Heart right ventricle (tissue), 16 donors: ENCODE results near the gene CNTN5. TPM values are rescaled to one million over a fixed set of nuclear protein-coding genes. Genes with fewer than 3 reads are reported as not detected.

Source experiments
- ATAC-seq, 8 donors: fragments of 200-7000 bp; cut with Tn5 transposase; one replicate each; pipeline ENCODE4 v1.9.1; 2020; ENCODE audit warnings: mild to moderate bottlenecking in 8 of 8, moderate library complexity in 8 of 8, moderate number of reproducible peaks in 1 of 8
- DNase-seq, 2 donors: peaks; one replicate each; pipeline ENCODE4 v3.0.0-alpha.2; 2020
- H3K27ac ChIP-seq, 10 donors: fragments of 200-600 bp; sonication (generic) in 2 of 10; one replicate each; pipeline versions ENCODE4 v1.5.0 to v1.8.0; 2020 to 2022; ENCODE audit warnings: mild to moderate bottlenecking in 3 of 10
- H3K27me3 ChIP-seq, 7 donors: fragments of 200-600 bp; one replicate each; pipeline ENCODE4 v1.8.0; 2021 to 2022; ENCODE audit warnings: mild to moderate bottlenecking in 2 of 7
- H3K36me3 ChIP-seq, 9 donors: fragments of 200-600 bp; sonication (generic) in 1 of 9; one replicate each; pipeline versions ENCODE4 v1.5.0 to v1.8.0; 2020 to 2022; ENCODE audit warnings: mild to moderate bottlenecking in 2 of 9
- H3K4me1 ChIP-seq, 9 donors: fragments of 200-600 bp; sonication (generic) in 1 of 9; one replicate each; pipeline versions ENCODE4 v1.5.0 to v1.8.0; 2020 to 2022; ENCODE audit warnings: mild to moderate bottlenecking in 4 of 9
- H3K4me3 ChIP-seq, 10 donors: fragments of 200-600 bp; sonication (generic) in 2 of 10; one replicate each; pipeline versions ENCODE4 v1.5.0 to v1.8.0; 2020 to 2022; ENCODE audit warnings: mild to moderate bottlenecking in 7 of 10, moderate library complexity in 2 of 10
- H3K9me3 ChIP-seq, 11 donors: fragments of 200-600 bp in 10 of 11; sonication (generic) in 2 of 11; one replicate each; pipeline versions ENCODE4 v1.5.0 to v1.8.0; 2013 to 2022; ENCODE audit warnings: mild to moderate bottlenecking in 2 of 11, control low read depth in 1 of 11, moderate library complexity in 1 of 11
- WGBS, 2 donors: extraction: QIAGEN DNeasy Blood & Tissue Kit; methylation state at CpG; one replicate each; pipeline ENCODE4 v1.1.7; 2013; ENCODE audit warnings: inconsistent platforms in 1 of 2; 5-methylcytosine and 5-hydroxymethylcytosine counted together
- intact Hi-C, 10 donors: fragments of 100-400 bp; cut with DNase I; formaldehyde crosslinking; loops; one replicate each; pipeline versions ENCODE4 v1.11.1 to v1.14.2; 2022
- polyA plus RNA-seq, 2 donors: library from polyadenylated mRNA; stranded (reverse); fragments of 200-250 nt; gene quantifications; one replicate each; pipeline ENCODE4 v1.2.3, GENCODE V29; 2013
- total RNA-seq, 10 donors: library from RNA; stranded (reverse); fragmentation: NEBNext Ultra II Directional in 3 of 10; extraction: Animal tissue kit (Norgen Biotek cat#: 25700) in 3 of 10; gene quantifications; one replicate each; pipeline versions ENCODE4 v1.2.1 to v1.2.4, GENCODE V29; 2021 to 2023
- TF ChIP-seq, protein P1 (sequence below), 9 donors: fragments of 200-600 bp; sonication (generic) in 2 of 9; IDR thresholded peaks; one replicate each; pipeline versions ENCODE4 v1.5.0 to v1.8.0; 2021 to 2022; ENCODE audit warnings: antibody characterized with exemption in 9 of 9, mild to moderate bottlenecking in 5 of 9, moderate library complexity in 1 of 9
- donor health status: Arrhythmogenic right ventricular cardiomyopathy.
- donor health status: ischemic (EF 13 %, LVEDD 7.1; RV severe dilation, severe dysfunction).
- donor health status: healthy with polysubstance abuse.
- donor health status: DM: no; HTN: yes; CAD: no.
- donor health status: DM: no; HTN: no; CAD: no.
- donor health status: ischemic (EF 25% LVEDD 6.9; RV normal size, moderate dysfunction).
- donor health status: ischemic (EF 25% LVEDD 5.7; RV mildly dilated, moderate dysfunction).
- donor health status: healthy.
- donor health status: DM: yes; HTN: yes; CAD: no.
- donor health status: Ischemic cardiomyopathy.
- donor health status: ischemic (EF 35%, LVEDD 5.7; RV mildly dilated, moderate dysfunction).
- donor health status: nonischemic (EF 11% LVEDD 7.7; RV severe dilation, severe dysfunction).
- donor health status: DM: yes; HTN: yes; CAD: no.
- donor health status: PGD.
- donor health status: ischemic (EF 29% LVEDD 5.4; RV normal size, mild dysfunction).
- donor health status: nonischemic (EF 23%, LVEDD 6.1; RV moderate dilation, normal function).

Gene CNTN5
- total and polyA plus RNA-seq, 12 donors: 0.05 to 0.35 (median 0.17) TPM; not detected in 6

DNA sequence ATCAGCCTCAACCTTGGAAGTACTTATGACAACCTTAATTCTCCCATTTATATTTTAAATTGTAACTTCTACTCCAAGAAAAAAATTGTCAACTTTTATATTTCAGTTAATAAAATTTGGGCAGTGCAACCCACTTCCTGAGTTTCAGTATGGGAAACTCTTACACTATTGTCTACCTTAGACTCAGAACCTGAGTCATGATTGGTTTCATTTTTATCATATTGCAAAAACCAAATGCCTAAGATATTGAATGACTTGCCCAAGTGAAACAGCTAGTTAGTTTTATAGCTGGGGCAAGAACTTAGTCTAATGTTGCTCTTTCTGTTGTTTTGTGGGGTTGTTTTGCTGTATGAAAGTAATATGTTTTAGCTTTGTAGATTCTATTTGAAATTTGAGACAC is 1332.3 kb downstream of the CNTN5 start:
- Histone ChIP-seq H3K4me3 (no peak overlapping the region), H3K27ac (no peak overlapping the region), H3K27me3 (no peaks in the 10 kb centered on the region), H3K9me3 (no peaks in the 10 kb centered on the region), H3K36me3 (no peaks in the 10 kb centered on the region), H3K4me1 (no peaks in the 10 kb centered on the region)
- DNase-seq (no peak), ATAC-seq (no peak)
- TF ChIP-seq, protein P1, sequence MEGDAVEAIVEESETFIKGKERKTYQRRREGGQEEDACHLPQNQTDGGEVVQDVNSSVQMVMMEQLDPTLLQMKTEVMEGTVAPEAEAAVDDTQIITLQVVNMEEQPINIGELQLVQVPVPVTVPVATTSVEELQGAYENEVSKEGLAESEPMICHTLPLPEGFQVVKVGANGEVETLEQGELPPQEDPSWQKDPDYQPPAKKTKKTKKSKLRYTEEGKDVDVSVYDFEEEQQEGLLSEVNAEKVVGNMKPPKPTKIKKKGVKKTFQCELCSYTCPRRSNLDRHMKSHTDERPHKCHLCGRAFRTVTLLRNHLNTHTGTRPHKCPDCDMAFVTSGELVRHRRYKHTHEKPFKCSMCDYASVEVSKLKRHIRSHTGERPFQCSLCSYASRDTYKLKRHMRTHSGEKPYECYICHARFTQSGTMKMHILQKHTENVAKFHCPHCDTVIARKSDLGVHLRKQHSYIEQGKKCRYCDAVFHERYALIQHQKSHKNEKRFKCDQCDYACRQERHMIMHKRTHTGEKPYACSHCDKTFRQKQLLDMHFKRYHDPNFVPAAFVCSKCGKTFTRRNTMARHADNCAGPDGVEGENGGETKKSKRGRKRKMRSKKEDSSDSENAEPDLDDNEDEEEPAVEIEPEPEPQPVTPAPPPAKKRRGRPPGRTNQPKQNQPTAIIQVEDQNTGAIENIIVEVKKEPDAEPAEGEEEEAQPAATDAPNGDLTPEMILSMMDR (IDR thresholded peaks at IDR 0.05): no peak
- intact Hi-C loops: no loop called here

DNA sequence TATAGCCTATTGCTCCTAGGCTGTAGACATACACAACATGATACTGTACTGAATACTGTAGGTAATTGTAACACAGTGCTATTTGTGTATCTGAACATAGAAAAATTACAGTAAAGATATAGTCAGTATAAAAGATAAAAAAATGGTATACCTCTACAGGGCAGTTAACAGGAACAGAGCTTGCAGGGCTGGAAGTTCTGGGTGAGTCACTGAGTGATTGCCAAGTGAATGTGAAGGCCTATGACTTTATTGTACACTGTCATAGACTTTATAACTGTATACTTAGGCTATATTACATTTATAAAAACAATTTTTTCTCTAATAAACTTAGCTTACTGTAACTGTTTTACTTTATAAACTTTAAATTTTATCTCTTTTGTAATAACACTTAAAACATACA is 1334.0 kb downstream of the CNTN5 start:
- H3K9me3 ChIP-seq: no peaks in the 10 kb centered on the region
- TF ChIP-seq, protein P1 (IDR thresholded peaks at IDR 0.05): no peak
- ATAC-seq: no peak
- H3K4me1 ChIP-seq: no peaks in the 10 kb centered on the region
- no peak overlapping the region for H3K4me3 ChIP-seq
- no peak for DNase-seq
- H3K27me3 ChIP-seq: no peaks in the 10 kb centered on the region
- intact Hi-C loops: no loop called here
- H3K36me3 ChIP-seq: no peaks in the 10 kb centered on the region
- H3K27ac ChIP-seq: no peak overlapping the region

DNA sequence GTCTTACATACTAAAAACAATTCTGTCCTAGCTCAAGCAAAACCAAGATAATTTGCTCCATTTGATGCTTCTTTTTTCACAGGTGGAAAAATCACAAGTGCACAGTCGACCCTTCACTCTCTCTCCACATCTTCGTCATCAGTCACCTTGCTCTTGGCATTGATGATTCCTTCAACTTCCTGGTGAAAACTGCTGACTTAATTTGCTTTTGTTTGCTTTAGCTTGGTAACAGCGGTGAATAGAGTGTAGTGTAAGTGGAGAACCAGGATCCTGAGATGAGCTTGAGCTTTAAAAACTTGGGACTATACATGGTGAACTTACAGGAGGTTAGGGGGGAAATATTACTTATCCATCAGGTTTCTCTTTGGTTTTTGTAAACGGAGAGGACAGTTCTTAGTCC is 1335.3 kb downstream of the CNTN5 start:
- intact Hi-C loops: no loop called here
- 70 to 76% methylated on average over 4 of the region's 4 CpGs for WGBS, 2 donors
- ATAC-seq: no peak

DNA sequence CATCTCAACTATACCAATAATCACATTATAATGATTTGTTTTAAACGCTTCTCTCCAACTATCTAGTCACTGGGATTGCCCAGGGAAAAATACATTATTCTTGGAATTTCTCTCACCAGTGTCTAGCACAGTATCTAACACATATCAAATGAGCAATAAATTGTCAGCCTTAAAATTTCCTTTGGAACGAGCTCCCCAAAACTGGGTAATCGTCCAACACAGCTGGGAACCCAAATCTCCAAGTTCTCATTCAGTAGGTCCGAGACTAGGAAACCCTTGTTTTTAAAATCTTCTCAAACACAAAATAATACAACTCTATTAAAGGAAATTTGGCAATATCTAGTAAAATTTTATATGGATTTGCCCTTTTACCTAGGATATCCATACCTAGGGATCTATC is 1338.5 kb downstream of the CNTN5 start:
- H3K4me3 ChIP-seq: no peak overlapping the region
- TF ChIP-seq, protein P1 (IDR thresholded peaks at IDR 0.05): no peak
- intact Hi-C loops: no loop called here
- 67 to 76% methylated on average over 4 of the region's 4 CpGs for WGBS, 2 donors
- H3K36me3 ChIP-seq: no peaks in the 10 kb centered on the region
- no peak for DNase-seq
- ATAC-seq: no peak
- H3K27ac ChIP-seq: no peak overlapping the region
- H3K4me1 ChIP-seq: no peaks in the 10 kb centered on the region
- no peaks in the 10 kb centered on the region for H3K27me3 ChIP-seq
- H3K9me3 ChIP-seq: peaks cover 0 to 21% (median 4%) of the 10 kb centered on the region in 11 donors

More for the DNA sequence above, 1335.3 kb downstream of the CNTN5 start:
- no peak overlapping the region for H3K4me3 ChIP-seq
- no peak for DNase-seq
- no peaks in the 10 kb centered on the region for H3K27me3 ChIP-seq
- no peak overlapping the region for H3K27ac ChIP-seq
- no peaks in the 10 kb centered on the region for H3K4me1 ChIP-seq
- TF ChIP-seq, protein P1 (IDR thresholded peaks at IDR 0.05): no peak
- no peaks in the 10 kb centered on the region for H3K36me3 ChIP-seq
- H3K9me3 ChIP-seq: peaks cover 0 to 10% (median under 1%) of the 10 kb centered on the region in 11 donors

DNA sequence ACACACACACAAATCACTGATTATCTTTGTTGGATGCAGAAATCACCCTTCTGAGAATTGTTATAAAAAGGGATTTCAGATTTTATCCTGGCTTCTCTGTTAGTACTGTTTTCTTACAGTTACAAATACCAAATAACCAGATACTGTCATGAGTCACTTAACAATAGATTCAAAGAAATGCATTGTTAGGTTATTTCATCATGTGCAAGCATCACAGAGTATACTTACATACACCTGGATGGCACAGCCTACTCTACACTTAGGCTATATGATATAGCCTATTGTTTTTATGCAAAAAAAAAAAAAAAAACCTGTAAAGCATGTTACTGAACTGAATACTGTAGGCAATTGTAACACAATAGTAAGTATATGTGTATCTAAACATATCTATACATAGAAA is 1347.1 kb downstream of the CNTN5 start:
- TF ChIP-seq, protein P1 (IDR thresholded peaks at IDR 0.05): no peak
- intact Hi-C loops: no loop called here
- Histone ChIP-seq H3K4me1 (no peaks in the 10 kb centered on the region), H3K9me3 (peaks cover 0 to 46% (median 7%) of the 10 kb centered on the region in 11 donors), H3K36me3 (no peaks in the 10 kb centered on the region), H3K27ac (no peak overlapping the region), H3K4me3 (no peak overlapping the region), H3K27me3 (no peaks in the 10 kb centered on the region)
- DNase-seq: no peak
- ATAC-seq: no peak
